Measurements from ENCODE around the gene DFFA. TPM values are rescaled to one million over a fixed set of nuclear protein-coding genes. Genes with fewer than 3 reads are reported as not detected.
A peak's percentile ranks its signal among the peaks of the same experiment; 100 is the strongest.
"Not testable (repeated sequence)": the region's sequence is repeated elsewhere in the genome, so short reads cannot be mapped to it uniquely, and the experiment has no call there.

DFFA gene
- total RNA-seq, 1 experiment from 2014 or later: 31.3 TPM

GRCh38 chr1:10430216-10431069 lies 41.9 kb downstream of the DFFA start, which contains the start of gene CENPS:
CENPS (plus strand) TSS chr1:10430433; CDS start chr1:10430518, 85 bp downstream.
- DNase-seq (ENCODE audit: low spot score): peak; percentile 61

- DNase-seq (ENCODE audit: low spot score): no peak
Measured at GRCh38 chr1:10429868-10430215, 42.5 kb downstream of the DFFA start.

GRCh38 chr1:10428984-10429383 lies 43.3 kb downstream of the DFFA start:
- DNase-seq (ENCODE audit: low spot score): no peak

GRCh38 chr1:10426535-10426848 lies 45.8 kb downstream of the DFFA start:
- not testable (repeated sequence) for DNase-seq (ENCODE audit: low spot score)

- not testable (repeated sequence) for DNase-seq (ENCODE audit: low spot score)
Measured at GRCh38 chr1:10425826-10426534, 46.3 kb downstream of the DFFA start.

- DNase-seq (ENCODE audit: low spot score): no peak
Measured at GRCh38 chr1:10424651-10425050, 47.7 kb downstream of the DFFA start.

- no peak for DNase-seq (ENCODE audit: low spot score)
Measured at GRCh38 chr1:10424034-10424433, 48.3 kb downstream of the DFFA start.

GRCh38 chr1:10421637-10422036 lies 50.7 kb downstream of the DFFA start:
- no peak for DNase-seq (ENCODE audit: low spot score)

- DNase-seq (ENCODE audit: low spot score): no peak
Measured at GRCh38 chr1:10419351-10419750, 53.0 kb downstream of the DFFA start.

GRCh38 chr1:10418741-10419140 lies 53.6 kb downstream of the DFFA start:
- not testable (repeated sequence) for DNase-seq (ENCODE audit: low spot score)

- DNase-seq (ENCODE audit: low spot score): not testable (repeated sequence)
Measured at GRCh38 chr1:10415967-10416366, 56.4 kb downstream of the DFFA start.

GRCh38 chr1:10415211-10415930 lies 57.0 kb downstream of the DFFA start:
- DNase-seq (ENCODE audit: low spot score): peak; percentile 57

GRCh38 chr1:10407201-10407600 lies 65.1 kb downstream of the DFFA start:
- no peak for DNase-seq (ENCODE audit: low spot score)

Other genes starting within 250 kb of the DFFA start
- gene PGD, start 73.5 kb downstream of the DFFA start, total RNA-seq (2014; rRNA removed; shearing (Covaris generic)): 114 and 146 TPM in 2 replicates
- 11.6 and 15.2 TPM in 2 replicates for gene CENPS, start 42.1 kb downstream of the DFFA start, total RNA-seq (2014; rRNA removed; shearing (Covaris generic))
- gene CORT, start 22.5 kb downstream of the DFFA start, total RNA-seq (2014; rRNA removed; shearing (Covaris generic)): not detected in 2 replicates
- gene PEX14, start 2.4 kb upstream of the DFFA start, total RNA-seq (2014; rRNA removed; shearing (Covaris generic)): 5.9 and 14.3 TPM in 2 replicates

Data from A172 (cell line).